OCI-LY1 (cell line): ENCODE measurements around the gene MRAS.

Experiments used
- H2AFZ ChIP-seq: fragments of 200-600 bp; sonication (generic), shearing (Covaris generic); 2 replicates; pipeline ENCODE4 v1.6.0; 2014; ENCODE audit warnings: antibody characterized with exemption, mild to moderate bottlenecking, low read length
- H3F3A ChIP-seq: fragments of 200-600 bp; sonication (generic), shearing (Covaris generic); 2 replicates; pipeline ENCODE4 v1.6.0; 2014; ENCODE audit warnings: mild to moderate bottlenecking, antibody characterized with exemption, low read length, moderate library complexity; ENCODE audit not compliant: insufficient read depth
- H3K27ac ChIP-seq: fragments of 200-600 bp; sonication (generic); 2 replicates; pipeline ENCODE4 v1.5.1; 2014; ENCODE audit warnings: low read length, mixed run types, mild to moderate bottlenecking, low read depth; ENCODE audit not compliant: poor library complexity, severe bottlenecking
- H3K27me3 ChIP-seq: fragments of 200-600 bp; sonication (generic); 2 replicates; pipeline ENCODE4 v1.6.0; 2014; ENCODE audit warnings: antibody characterized with exemption, mild to moderate bottlenecking, low read length, moderate library complexity; ENCODE audit not compliant: insufficient read depth
- H3K36me3 ChIP-seq: fragments of 200-600 bp; sonication (generic); 2 replicates; pipeline ENCODE4 v1.6.1; 2014; ENCODE audit warnings: mild to moderate bottlenecking, antibody characterized with exemption, low read length, moderate library complexity, mixed read lengths; ENCODE audit not compliant: insufficient read depth
- H3K4me1 ChIP-seq: fragments of 200-600 bp; sonication (generic); 2 replicates; pipeline ENCODE4 v1.5.1; 2014; ENCODE audit warnings: mild to moderate bottlenecking, low read length, moderate library complexity; ENCODE audit not compliant: insufficient read depth, severe bottlenecking
- H3K4me2 ChIP-seq: fragments of 200-600 bp; sonication (generic), shearing (Covaris generic); 2 replicates; pipeline ENCODE4 v1.6.1; 2014; ENCODE audit warnings: low read length
- H3K4me3 ChIP-seq: fragments of 200-600 bp; sonication (generic); 2 replicates; pipeline ENCODE4 v1.5.1; 2014; ENCODE audit warnings: low read length, low read depth, mild to moderate bottlenecking, mixed read lengths; ENCODE audit not compliant: poor library complexity, severe bottlenecking
- H3K79me2 ChIP-seq: fragments of 200-600 bp; shearing (Covaris generic); 2 replicates; pipeline ENCODE4 v1.6.1; 2016; ENCODE audit warnings: mixed run types, low read length, mixed read lengths; ENCODE audit not compliant: insufficient read depth
- H3K9ac ChIP-seq: fragments of 200-600 bp; sonication (generic), shearing (Covaris generic); 2 replicates; pipeline ENCODE4 v1.6.1; 2014; ENCODE audit warnings: mild to moderate bottlenecking, low read length, mixed read lengths
- H3K9me2 ChIP-seq: fragments of 200-600 bp; sonication (generic), shearing (Covaris generic); 2 replicates; pipeline ENCODE4 v1.6.1; 2014; ENCODE audit warnings: low read depth, mild to moderate bottlenecking, low read length, mixed read lengths
- H3K9me3 ChIP-seq: fragments of 200-600 bp; shearing (Covaris generic); 2 replicates; pipeline ENCODE4 v1.6.1; 2014; ENCODE audit warnings: low read length, mixed read lengths
- H4K20me1 ChIP-seq: fragments of 200-600 bp; sonication (generic), shearing (Covaris generic); 2 replicates; pipeline ENCODE4 v1.6.0; 2016; ENCODE audit warnings: mild to moderate bottlenecking, low read length; ENCODE audit not compliant: insufficient read depth
- EZH2 ChIP-seq: fragments of 200-600 bp; sonication (generic), shearing (Covaris generic); IDR thresholded peaks from 2 replicates; pipeline ENCODE4 v1.8.0; 2017; ENCODE audit warnings: borderline replicate concordance, mixed run types, mild to moderate bottlenecking, antibody characterized with exemption, low read length, moderate library complexity, mixed read lengths
- TF ChIP-seq, protein P1 (sequence below): fragments of 200-600 bp; sonication (generic), shearing (Covaris generic); IDR thresholded peaks from 2 replicates; pipeline ENCODE4 v1.5.1; 2017; ENCODE audit warnings: mild to moderate bottlenecking, antibody characterized with exemption, low read length, moderate library complexity, mixed read lengths

Gene MRAS

GRCh38 chr3:138389144-138389601 is 40.8 kb downstream of the MRAS start:
- Histone ChIP-seq H2AFZ (no peak overlapping the region), H3K4me3 (no peak overlapping the region), H4K20me1 (no peaks in the 10 kb centered on the region), H3K27me3 (no peaks in the 10 kb centered on the region; the same call in 1 of the 2 replicates), H3K9ac (no peak overlapping the region), H3K79me2 (no peaks in the 10 kb centered on the region), H3K27ac (no peak overlapping the region), H3K9me3 (no peaks in the 10 kb centered on the region), H3K4me2 (no peak overlapping the region), H3K4me1 (no peaks in the 10 kb centered on the region), H3K36me3 (no peaks in the 10 kb centered on the region), H3F3A (no peaks in the 10 kb centered on the region), H3K9me2 (no peaks in the 10 kb centered on the region)
- TF ChIP-seq EZH2: no peak
- TF ChIP-seq, protein P1, sequence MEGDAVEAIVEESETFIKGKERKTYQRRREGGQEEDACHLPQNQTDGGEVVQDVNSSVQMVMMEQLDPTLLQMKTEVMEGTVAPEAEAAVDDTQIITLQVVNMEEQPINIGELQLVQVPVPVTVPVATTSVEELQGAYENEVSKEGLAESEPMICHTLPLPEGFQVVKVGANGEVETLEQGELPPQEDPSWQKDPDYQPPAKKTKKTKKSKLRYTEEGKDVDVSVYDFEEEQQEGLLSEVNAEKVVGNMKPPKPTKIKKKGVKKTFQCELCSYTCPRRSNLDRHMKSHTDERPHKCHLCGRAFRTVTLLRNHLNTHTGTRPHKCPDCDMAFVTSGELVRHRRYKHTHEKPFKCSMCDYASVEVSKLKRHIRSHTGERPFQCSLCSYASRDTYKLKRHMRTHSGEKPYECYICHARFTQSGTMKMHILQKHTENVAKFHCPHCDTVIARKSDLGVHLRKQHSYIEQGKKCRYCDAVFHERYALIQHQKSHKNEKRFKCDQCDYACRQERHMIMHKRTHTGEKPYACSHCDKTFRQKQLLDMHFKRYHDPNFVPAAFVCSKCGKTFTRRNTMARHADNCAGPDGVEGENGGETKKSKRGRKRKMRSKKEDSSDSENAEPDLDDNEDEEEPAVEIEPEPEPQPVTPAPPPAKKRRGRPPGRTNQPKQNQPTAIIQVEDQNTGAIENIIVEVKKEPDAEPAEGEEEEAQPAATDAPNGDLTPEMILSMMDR: no peak

- no peak overlapping the region for H2AFZ ChIP-seq
- TF ChIP-seq, protein P1: no peak
- no peak for TF ChIP-seq EZH2
- no peak overlapping the region for H3K4me3 ChIP-seq
- no peaks in the 10 kb centered on the region; the same call in 1 of the 2 replicates for H3K27me3 ChIP-seq
- H3K36me3 ChIP-seq: no peaks in the 10 kb centered on the region
- no peaks in the 10 kb centered on the region for H3K9me3 ChIP-seq
- no peak overlapping the region for H3K9ac ChIP-seq
- H3F3A ChIP-seq: no peaks in the 10 kb centered on the region
- H3K4me1 ChIP-seq: no peaks in the 10 kb centered on the region
- no peaks in the 10 kb centered on the region for H3K79me2 ChIP-seq
- H3K4me2 ChIP-seq: no peak overlapping the region
- H4K20me1 ChIP-seq: no peaks in the 10 kb centered on the region
- no peak overlapping the region for H3K27ac ChIP-seq
- H3K9me2 ChIP-seq: no peaks in the 10 kb centered on the region
These were observed 41.6 kb downstream of the MRAS start for GRCh38 chr3:138389841-138390581.

DNA sequence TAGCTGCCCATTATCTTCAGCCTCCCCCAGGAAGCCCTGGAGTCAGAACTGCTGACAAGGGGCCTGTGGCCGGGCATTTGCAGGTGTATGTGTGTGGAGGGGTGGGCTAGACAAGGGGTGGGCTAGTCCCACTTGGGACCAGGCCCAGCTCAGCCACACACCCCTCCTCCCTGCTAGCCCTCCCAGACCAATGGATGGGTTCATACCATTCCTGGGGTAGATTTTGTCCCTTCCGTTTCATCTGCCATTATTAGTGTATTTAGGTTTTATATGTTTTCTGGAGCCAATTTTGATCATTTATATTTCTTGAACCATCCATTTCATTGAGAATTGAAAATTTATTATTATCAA is 42.2 kb downstream of the MRAS start:
- Histone ChIP-seq H3F3A (no peaks in the 10 kb centered on the region), H3K27ac (no peak overlapping the region), H3K27me3 (no peaks in the 10 kb centered on the region; the same call in 1 of the 2 replicates), H3K79me2 (no peaks in the 10 kb centered on the region), H3K4me3 (no peak overlapping the region), H3K9me2 (no peaks in the 10 kb centered on the region), H3K36me3 (no peaks in the 10 kb centered on the region), H3K9me3 (no peaks in the 10 kb centered on the region), H3K4me2 (no peak overlapping the region), H3K4me1 (no peaks in the 10 kb centered on the region), H4K20me1 (no peaks in the 10 kb centered on the region), H3K9ac (no peak overlapping the region), H2AFZ (no peak overlapping the region)
- TF ChIP-seq, protein P1: no peak
- no peak for TF ChIP-seq EZH2
